ENCODE data around the gene AKIP1.

DNA sequence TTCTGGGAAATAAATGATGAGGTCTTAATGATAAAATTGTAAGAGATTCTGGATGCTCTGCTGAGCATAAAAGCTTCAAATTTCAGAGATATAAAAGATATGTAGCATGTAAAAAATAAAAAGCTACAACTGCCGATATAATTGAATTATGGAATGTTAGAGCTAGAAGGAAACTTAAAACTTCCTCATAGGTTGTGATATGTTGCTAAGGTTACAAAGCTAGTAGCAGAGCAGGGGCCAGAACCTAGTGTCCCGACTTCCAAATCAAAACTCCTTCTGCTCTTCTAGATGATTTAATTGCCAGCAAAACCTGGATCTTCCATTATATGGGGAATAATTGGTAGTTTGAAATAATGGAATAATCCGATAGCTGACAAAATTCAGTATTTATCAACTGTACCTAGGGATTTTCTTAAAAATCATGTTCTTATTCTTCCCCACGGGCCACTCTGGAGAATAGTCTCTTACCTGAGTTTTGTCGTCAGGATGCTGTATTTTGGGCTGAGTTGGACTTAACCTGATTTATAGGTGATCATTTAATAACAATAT, 31.6 kb downstream of the AKIP1 start, which contains the start of gene ASCL3:
- TF ChIP-seq MLX (CRISPR knock-in tag; conservative IDR thresholded peaks at IDR 0.05) (no peak), FOXK2 (conservative IDR thresholded peaks at IDR 0.05 in 1 of 2, IDR thresholded peaks at IDR 0.05 in 1 of 2; ENCODE audit: low read depth in 2 of 2) (no peak), CTBP1 (IDR thresholded peaks at IDR 0.05; ENCODE audit: borderline replicate concordance) (no peak), BRCA1 (IDR thresholded peaks at IDR 0.05) (no peak), BRCA1 (CRISPR knock-in tag; IDR thresholded peaks at IDR 0.05) (no peak), POLR2AphosphoS5 (IDR thresholded peaks at IDR 0.05; ENCODE audit: control insufficient read depth, insufficient read depth, low read depth, low read length) (no peak), RBBP5 (IDR thresholded peaks at IDR 0.05; ENCODE audit: borderline replicate concordance, insufficient read depth, low read length, poor library complexity, severe bottlenecking) (no peak), ZNF263 (CRISPR knock-in tag; IDR thresholded peaks at IDR 0.05; ENCODE audit: borderline replicate concordance) (no peak), ATF2 (CRISPR knock-in tag; IDR thresholded peaks at IDR 0.05) (no peak), EZH2 (IDR thresholded peaks at IDR 0.05; ENCODE audit: borderline replicate concordance, low read depth, low read length) (no peak), ZFPM2 (CRISPR knock-in tag; IDR thresholded peaks at IDR 0.05) (no peak)
- TF ChIP-seq, protein P1, sequence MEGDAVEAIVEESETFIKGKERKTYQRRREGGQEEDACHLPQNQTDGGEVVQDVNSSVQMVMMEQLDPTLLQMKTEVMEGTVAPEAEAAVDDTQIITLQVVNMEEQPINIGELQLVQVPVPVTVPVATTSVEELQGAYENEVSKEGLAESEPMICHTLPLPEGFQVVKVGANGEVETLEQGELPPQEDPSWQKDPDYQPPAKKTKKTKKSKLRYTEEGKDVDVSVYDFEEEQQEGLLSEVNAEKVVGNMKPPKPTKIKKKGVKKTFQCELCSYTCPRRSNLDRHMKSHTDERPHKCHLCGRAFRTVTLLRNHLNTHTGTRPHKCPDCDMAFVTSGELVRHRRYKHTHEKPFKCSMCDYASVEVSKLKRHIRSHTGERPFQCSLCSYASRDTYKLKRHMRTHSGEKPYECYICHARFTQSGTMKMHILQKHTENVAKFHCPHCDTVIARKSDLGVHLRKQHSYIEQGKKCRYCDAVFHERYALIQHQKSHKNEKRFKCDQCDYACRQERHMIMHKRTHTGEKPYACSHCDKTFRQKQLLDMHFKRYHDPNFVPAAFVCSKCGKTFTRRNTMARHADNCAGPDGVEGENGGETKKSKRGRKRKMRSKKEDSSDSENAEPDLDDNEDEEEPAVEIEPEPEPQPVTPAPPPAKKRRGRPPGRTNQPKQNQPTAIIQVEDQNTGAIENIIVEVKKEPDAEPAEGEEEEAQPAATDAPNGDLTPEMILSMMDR (IDR thresholded peaks at IDR 0.05 in 2 of 3, conservative IDR thresholded peaks at IDR 0.05 in 1 of 3; ENCODE audit: insufficient read depth in 2 of 3, low read depth in 1 of 3, low read length in 3 of 3) = no peak
- TF ChIP-seq, protein P2, sequence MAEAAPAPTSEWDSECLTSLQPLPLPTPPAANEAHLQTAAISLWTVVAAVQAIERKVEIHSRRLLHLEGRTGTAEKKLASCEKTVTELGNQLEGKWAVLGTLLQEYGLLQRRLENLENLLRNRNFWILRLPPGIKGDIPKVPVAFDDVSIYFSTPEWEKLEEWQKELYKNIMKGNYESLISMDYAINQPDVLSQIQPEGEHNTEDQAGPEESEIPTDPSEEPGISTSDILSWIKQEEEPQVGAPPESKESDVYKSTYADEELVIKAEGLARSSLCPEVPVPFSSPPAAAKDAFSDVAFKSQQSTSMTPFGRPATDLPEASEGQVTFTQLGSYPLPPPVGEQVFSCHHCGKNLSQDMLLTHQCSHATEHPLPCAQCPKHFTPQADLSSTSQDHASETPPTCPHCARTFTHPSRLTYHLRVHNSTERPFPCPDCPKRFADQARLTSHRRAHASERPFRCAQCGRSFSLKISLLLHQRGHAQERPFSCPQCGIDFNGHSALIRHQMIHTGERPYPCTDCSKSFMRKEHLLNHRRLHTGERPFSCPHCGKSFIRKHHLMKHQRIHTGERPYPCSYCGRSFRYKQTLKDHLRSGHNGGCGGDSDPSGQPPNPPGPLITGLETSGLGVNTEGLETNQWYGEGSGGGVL (CRISPR knock-in tag; IDR thresholded peaks at IDR 0.05) = no peak
- TF ChIP-seq, protein P3, sequence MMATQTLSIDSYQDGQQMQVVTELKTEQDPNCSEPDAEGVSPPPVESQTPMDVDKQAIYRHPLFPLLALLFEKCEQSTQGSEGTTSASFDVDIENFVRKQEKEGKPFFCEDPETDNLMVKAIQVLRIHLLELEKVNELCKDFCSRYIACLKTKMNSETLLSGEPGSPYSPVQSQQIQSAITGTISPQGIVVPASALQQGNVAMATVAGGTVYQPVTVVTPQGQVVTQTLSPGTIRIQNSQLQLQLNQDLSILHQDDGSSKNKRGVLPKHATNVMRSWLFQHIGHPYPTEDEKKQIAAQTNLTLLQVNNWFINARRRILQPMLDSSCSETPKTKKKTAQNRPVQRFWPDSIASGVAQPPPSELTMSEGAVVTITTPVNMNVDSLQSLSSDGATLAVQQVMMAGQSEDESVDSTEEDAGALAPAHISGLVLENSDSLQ (IDR thresholded peaks at IDR 0.05) = no peak
- TF ChIP-seq, protein P4, sequence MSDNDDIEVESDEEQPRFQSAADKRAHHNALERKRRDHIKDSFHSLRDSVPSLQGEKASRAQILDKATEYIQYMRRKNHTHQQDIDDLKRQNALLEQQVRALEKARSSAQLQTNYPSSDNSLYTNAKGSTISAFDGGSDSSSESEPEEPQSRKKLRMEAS (CRISPR knock-in tag; IDR thresholded peaks at IDR 0.05) = no peak
